GM18951 (cell line): ENCODE measurements around the gene C3orf20.
"Not testable (repeated sequence)": the region's sequence is repeated elsewhere in the genome, so short reads cannot be mapped to it uniquely, and the experiment has no call there.

Experiments
- POLR2A ChIP-seq: IDR thresholded peaks from 4 replicates; pipeline ENCODE4 v1.6.1; 2011; ENCODE audit warnings: mild to moderate bottlenecking; ENCODE audit not compliant: insufficient read length, insufficient read depth; ENCODE audit errors: extremely low read depth
- in situ Hi-C: fragments of 300-500 bp; cut with MboI; formaldehyde crosslinking; loops from one replicate; pipeline ENCODE4 v1.12.0; 2022; ENCODE audit warnings: low sequenced_read_pairs, mixed read lengths, inconsistent platforms; ENCODE audit not compliant: unreplicated experiment

Gene C3orf20

DNA sequence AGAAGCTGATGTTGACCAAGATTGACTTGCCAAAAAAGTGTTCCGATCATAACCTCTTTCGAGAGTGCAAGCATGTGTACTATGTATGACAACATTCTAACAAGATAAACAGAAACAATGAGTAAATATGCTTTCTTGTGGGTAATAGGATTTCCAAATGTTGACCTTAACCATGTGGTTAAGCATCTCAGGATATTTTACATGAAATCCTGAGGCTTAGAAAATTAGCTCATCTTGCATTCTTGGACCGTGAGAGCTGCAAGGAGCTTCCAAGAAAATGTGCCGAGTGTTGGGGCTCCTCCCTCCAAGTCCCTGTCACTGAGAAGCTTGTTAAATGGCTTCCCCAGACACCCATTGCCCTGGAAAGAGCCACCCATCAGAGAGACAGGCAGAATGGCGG is 50.1 kb downstream of the C3orf20 start:
- in situ Hi-C loops, result no loop called here
- TF ChIP-seq POLR2A, result no peak

DNA sequence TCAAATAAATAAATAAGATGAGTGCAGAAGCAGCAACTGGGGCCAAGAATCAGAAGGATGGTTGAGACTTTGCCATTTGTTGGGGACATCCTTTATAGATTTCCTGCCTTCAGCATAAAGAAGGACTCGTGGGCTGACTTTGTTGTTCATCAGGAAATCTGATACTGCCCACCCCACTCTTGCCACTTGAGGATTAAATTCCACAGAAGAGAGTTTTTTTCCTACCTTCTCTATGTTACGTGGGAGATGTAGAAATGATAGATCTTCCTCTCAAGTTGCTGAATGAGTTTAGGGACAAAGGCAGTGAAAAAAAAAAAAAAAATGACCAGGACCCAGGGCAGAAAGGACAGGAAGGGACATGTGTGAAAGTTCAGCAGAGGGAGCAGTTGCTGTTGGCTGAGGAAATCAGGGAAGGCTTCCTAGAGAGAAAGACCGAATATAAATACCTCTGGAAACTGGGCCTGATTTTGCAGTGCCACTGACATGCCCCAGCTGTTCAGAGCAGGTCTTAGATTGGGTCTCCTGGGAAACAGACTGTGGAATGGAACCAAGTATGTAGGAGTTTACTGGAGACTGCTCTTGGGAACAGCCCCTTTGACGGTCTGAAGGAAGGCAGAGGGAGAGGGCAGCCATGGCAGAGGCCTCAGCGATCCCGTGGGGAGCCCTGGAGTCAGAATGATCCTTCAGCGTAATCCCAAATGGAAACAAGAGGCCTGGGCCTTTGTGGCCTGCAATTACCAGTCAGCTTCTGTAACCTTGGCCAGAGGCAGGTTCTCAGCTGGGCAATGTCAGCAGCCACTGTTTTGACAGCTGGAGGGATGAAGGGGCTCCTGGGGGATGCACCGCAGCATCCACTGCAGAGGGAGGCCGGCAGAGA is 50.9 kb downstream of the C3orf20 start:
- no peak for TF ChIP-seq POLR2A
- in situ Hi-C loops, result no loop called here

- in situ Hi-C loops, result no loop called here
- TF ChIP-seq POLR2A, result no peak
Measured at GRCh38 chr3:14726441-14726780, 51.5 kb downstream of the C3orf20 start.

GRCh38 chr3:14728113-14728512 is 53.2 kb downstream of the C3orf20 start:
- no peak for TF ChIP-seq POLR2A
- in situ Hi-C loops, result no loop called here

DNA sequence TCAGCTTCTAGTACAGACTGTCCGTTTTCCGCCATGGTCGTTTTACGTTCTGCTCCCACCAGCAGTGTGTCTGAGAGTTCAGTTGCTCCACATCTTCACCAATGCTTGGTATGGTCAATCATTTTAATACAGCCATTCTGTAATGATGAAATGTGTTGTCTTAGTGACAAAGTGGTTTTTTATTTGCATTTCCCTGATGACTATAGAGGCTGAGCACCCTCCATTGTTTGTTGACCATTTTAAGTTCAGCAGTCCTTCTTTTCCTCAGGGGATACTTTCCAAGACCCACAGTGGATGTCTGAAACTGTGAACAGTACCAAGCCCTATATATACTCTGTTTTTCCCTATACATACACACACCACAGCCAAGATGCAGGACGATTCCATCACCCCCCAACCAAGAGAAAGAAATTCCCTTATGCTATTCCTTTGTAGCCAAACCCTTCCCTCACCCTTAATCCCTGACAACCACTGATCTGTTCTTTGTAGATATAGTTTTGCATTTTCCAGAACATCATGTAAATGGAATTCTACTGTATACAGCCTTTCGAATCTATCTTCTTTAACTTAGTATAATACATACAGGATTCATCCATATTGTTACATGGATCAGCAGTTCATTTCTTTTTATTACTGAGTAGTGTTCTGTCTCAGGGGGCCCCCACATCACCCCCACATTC is 55.9 kb downstream of the C3orf20 start:
- no peak for TF ChIP-seq POLR2A
- in situ Hi-C loops, result no loop called here

DNA sequence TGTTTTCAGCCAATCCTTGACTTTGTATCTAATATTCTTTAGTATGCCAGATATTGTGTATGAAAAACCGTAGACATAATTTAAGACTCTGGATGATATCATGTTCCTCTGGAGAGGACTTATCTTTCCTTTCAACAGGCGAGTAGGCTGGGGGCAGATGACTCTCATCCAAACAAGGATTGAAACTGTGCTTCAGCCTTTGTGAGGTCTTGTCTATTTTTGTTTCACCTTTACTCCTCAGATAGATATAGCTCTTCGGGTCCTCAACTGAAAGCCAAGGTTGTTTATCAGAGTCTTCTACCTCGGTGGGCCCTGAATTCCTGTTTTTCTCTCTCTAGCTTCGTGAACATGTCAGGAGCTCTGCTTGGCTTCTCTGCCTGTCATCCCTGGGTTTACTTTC is 66.0 kb downstream of the C3orf20 start:
- in situ Hi-C loops, result no loop called here
- TF ChIP-seq POLR2A, result no peak

DNA sequence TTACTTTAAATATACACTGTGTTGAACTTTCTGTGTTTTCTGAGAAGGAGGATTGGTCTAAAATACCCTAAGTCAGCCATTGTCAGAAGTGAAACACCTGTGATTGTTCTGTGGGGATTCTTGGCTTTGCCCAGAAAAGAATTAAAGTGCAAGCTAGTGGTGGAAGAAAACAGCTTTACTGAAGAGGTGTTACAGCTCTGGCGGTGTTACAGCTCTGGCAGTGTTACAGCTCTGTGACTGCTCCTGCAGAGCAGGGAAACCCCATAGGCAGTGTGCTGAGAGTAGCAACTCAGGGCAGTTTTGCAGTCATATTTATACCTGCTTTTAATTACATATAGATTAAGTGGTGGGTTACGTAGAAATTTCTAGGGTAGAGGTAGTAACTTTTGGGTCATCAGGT is 66.6 kb downstream of the C3orf20 start:
- in situ Hi-C loops, result no loop called here
- TF ChIP-seq POLR2A, result no peak

DNA sequence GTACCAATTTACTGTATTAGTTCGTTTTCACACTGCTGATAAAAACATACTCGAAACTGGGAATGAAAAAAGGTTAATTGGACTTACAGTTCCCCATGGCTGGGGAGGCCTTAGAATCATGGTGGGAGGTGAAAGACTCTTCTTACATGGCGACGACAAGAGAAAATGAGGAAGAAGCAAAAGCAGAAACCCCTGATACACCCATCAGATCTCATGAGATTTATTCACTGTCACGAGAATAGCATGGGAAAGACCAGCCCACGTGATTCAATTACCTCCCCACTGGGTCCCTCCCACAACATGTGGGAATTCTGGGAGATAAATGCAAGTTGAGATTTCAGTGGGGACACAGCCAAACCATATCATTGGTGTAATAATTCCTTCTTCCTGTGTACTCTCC is 69.6 kb downstream of the C3orf20 start:
- no peak for TF ChIP-seq POLR2A

DNA sequence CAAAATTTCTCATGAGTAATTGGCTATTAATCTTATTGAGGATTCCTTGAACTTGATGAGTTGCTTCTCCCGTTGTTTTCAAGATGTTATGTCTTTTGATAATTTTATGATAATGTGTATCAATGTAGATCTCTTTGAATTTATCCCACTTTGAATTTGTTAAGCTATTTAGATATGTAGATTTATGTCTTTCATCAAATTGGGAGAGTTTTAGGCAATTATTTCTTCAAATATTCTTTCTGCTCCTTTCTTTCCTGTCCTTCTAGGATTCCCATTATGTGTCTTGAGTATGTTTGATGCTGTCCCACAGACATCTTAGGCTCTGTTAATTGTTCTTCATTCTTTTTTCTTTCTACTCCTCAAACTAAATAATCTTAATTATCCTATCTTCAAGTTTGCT is 75.7 kb downstream of the C3orf20 start:
- no peak for TF ChIP-seq POLR2A
- in situ Hi-C loops, result no loop called here

More for the DNA sequence above, 69.6 kb downstream of the C3orf20 start:
- in situ Hi-C loops, result no loop called here

DNA sequence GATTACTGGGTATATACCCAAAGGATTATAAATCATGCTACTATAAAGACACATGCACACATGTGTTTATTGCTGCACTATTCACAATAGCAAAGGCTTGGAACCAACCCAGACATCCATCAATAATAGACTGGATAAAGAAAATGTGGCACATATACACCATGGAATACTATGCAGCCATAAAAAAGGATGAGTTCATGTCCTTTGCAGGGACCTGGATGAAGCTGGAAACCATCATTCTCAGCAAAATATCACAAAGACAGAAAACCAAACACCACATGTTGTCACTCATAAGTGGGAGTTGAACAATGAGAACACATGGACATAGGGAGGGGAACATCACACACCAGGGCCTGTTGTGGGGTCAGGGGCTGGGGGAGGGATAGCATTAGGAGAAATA is 78.0 kb downstream of the C3orf20 start:
- in situ Hi-C loops, result not testable (repeated sequence)

DNA sequence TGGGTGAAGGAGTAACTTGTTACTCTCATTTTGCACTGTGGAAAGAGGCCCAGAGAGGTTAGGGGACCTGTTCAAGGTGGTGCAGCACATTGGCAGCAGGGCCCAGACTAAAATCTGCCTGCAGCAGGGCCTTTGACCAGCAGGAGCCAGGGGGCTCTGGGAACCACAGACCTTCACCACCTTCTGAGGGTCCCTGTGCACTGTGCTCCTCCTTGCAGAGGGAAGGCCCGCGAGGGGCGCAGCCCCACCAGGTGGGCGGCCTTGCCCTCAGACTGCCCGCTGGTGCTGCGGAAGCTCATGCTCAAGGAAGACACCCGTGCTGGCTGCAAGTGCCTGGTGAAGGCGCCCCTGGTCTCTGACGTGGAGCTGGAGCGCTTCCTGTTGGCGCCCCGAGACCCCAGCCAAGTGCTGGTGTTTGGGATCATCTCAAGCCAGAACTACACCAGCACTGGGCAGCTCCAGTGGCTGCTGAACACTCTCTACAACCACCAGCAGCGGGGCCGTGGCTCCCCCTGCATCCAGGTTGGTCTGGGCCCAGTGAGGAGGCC is 82.3 kb downstream of the C3orf20 start:
- TF ChIP-seq POLR2A, result no peak
- in situ Hi-C loops, result no loop called here

DNA sequence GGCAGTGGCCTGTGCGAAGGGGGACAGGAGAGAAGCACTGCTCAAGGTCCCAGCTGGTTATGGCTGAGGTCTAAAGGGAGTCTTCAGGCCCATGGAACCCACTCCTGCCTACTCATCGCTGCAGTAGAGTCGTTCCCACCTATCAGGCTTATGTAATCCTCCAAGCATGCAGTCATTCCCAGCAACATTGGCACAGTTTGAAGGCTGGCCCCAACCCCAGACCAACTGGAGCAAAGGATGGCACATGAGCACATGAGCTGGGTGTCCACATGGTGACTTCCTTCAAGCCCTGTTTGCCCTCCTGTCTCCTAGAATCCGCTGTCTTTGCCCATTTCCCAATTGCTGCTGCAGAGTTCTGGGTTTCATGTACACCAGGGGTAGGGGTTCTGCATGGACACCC is 83.4 kb downstream of the C3orf20 start:
- TF ChIP-seq POLR2A, result no peak
- in situ Hi-C loops, result no loop called here

DNA sequence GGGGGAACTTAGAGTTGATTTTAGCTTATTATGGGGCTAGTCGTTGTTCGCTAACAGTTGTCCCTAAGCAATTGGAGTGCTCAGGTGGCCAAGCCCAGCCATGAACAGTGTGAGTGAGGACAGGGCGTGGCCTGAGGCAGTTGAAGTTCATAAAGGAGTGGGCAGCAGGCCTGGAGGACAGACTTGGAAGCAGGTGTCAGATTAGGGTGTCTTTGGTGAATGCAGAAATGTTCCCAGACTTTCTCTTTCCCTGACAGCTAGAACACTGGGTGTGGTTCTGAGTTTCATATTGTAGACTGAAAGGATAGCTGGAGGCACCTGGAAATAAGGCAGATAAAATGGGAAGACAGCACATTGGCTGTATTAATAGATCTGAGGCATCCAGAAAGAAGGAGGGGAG is 84.0 kb downstream of the C3orf20 start:
- TF ChIP-seq POLR2A, result no peak
- in situ Hi-C loops, result no loop called here

DNA sequence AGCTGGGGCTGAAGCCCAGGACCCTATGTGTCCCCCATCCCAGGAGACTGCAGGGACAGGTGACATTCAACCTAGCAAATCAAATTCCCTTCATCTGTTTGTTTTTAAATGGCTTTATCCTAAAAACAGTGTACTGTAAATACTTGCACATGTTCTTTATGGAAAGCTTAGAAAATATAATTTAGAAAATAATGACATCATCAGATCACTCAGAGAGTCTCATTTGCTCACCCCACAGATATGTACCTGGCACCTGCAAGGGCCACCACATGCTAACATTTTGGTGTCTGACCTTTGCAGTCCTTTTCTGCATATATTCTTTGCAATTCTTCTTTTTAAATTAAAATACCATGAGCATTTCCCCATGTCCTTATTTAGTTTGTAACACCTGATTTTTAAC is 85.2 kb downstream of the C3orf20 start:
- in situ Hi-C loops, result no loop called here
- TF ChIP-seq POLR2A, result no peak
